Measurements from ENCODE around the gene ARFGAP1. TPM values are rescaled to one million over a fixed set of nuclear protein-coding genes. Genes with fewer than 3 reads are reported as not detected.
A peak's percentile ranks its signal among the peaks of the same experiment; 100 is the strongest.
"Not testable (repeated sequence)": the region's sequence is repeated elsewhere in the genome, so short reads cannot be mapped to it uniquely, and the experiment has no call there.

Gene ARFGAP1
- total RNA-seq, 1 donor from 2014 or later, result 25.3 TPM

GRCh38 chr20:63295846-63296245, 23.2 kb downstream of the ARFGAP1 start:
- DNase-seq, result no peak
- intact Hi-C loops (cut with DNase I), result no loop called here
- ATAC-seq (ENCODE audit: poor library complexity), result no peak

- intact Hi-C loops (cut with DNase I), result no loop called here
- ATAC-seq (ENCODE audit: poor library complexity) (no peak), DNase-seq (no peak)
These were observed 24.1 kb downstream of the ARFGAP1 start for GRCh38 chr20:63296531-63297299.

GRCh38 chr20:63297371-63297781, 24.8 kb downstream of the ARFGAP1 start:
- intact Hi-C loops (cut with DNase I), result no loop called here
- ATAC-seq (ENCODE audit: poor library complexity) (no peak), DNase-seq (no peak)

GRCh38 chr20:63297796-63298572, 25.4 kb downstream of the ARFGAP1 start:
- ATAC-seq (ENCODE audit: poor library complexity) (no peak), DNase-seq (no peak)
- intact Hi-C loops (cut with DNase I), result no loop called here

- intact Hi-C loops (cut with DNase I), result no loop called here
- DNase-seq (no peak), ATAC-seq (ENCODE audit: poor library complexity) (no peak)
These were observed 26.2 kb downstream of the ARFGAP1 start for GRCh38 chr20:63298731-63299312.

- intact Hi-C loops (cut with DNase I), result no loop called here
- DNase-seq (no peak), ATAC-seq (ENCODE audit: poor library complexity) (no peak)
These were observed 29.1 kb downstream of the ARFGAP1 start for GRCh38 chr20:63301671-63302070.

GRCh38 chr20:63303095-63303666, 30.6 kb downstream of the ARFGAP1 start:
- ATAC-seq (ENCODE audit: poor library complexity) (no peak), DNase-seq (no peak)
- intact Hi-C loops (cut with DNase I), result no loop called here

- no peak for ATAC-seq (ENCODE audit: poor library complexity)
- no peak for DNase-seq
- intact Hi-C loops (cut with DNase I), result no loop called here
These were observed 32.8 kb downstream of the ARFGAP1 start for GRCh38 chr20:63305393-63305792.

- intact Hi-C loops (cut with DNase I); ATAC-seq (ENCODE audit: poor library complexity); DNase-seq: not testable (repeated sequence)
These were observed 33.5 kb downstream of the ARFGAP1 start for GRCh38 chr20:63305933-63306672.

GRCh38 chr20:63306673-63307537, 34.3 kb downstream of the ARFGAP1 start:
- DNase-seq (no peak), ATAC-seq (ENCODE audit: poor library complexity) (no peak)
- intact Hi-C loops (cut with DNase I), result no loop called here

GRCh38 chr20:63307538-63308217, 35.1 kb downstream of the ARFGAP1 start:
- ATAC-seq (ENCODE audit: poor library complexity), result no peak
- DNase-seq, result no peak
- intact Hi-C loops (cut with DNase I), result no loop called here

- DNase-seq (no peak), ATAC-seq (ENCODE audit: poor library complexity) (no peak)
- intact Hi-C loops (cut with DNase I), result no loop called here
These were observed 35.8 kb downstream of the ARFGAP1 start for GRCh38 chr20:63308218-63308911.

- intact Hi-C loops (cut with DNase I), result loop anchor here (1.0 kb wide), 1 partner anchor 72 kb away; no protein-coding TSS in a partner anchor
- ATAC-seq (ENCODE audit: poor library complexity) (peak; percentile 61), DNase-seq (peak; percentile 65)
These were observed 36.9 kb downstream of the ARFGAP1 start for GRCh38 chr20:63309261-63310071.

- no peak for ATAC-seq (ENCODE audit: poor library complexity)
- intact Hi-C loops (cut with DNase I), result no loop called here
- DNase-seq, result no peak
These were observed 37.8 kb downstream of the ARFGAP1 start for GRCh38 chr20:63310265-63310991.

- ATAC-seq (ENCODE audit: poor library complexity) (no peak), DNase-seq (no peak)
- intact Hi-C loops (cut with DNase I), result no loop called here
These were observed 38.7 kb downstream of the ARFGAP1 start for GRCh38 chr20:63311186-63311832.
